Activated CD4-positive, alpha-beta T cell treated with anti-CD3 and anti-CD28 coated beads, Interleukin-2, amount 10 ng/mL, durations not matched to agents 7 days and 5 days (primary cell): ENCODE measurements around the gene NFATC2IP. TPM values are rescaled to one million over a fixed set of nuclear protein-coding genes. Genes with fewer than 3 reads are reported as not detected.

ENCODE experiments used
- CTCF ChIA-PET: fragments of 350-600 bp; sonication (Branson Sonifier 250); formaldehyde crosslinking; loops from one replicate; lab custom pipeline; 2021; ENCODE audit warnings: antibody characterized with exemption; lab: Charles Lee
- POLR2A ChIA-PET: fragments of 350-600 bp; sonication (Branson Sonifier 250); formaldehyde crosslinking; loops from one replicate; lab custom pipeline; 2021; ENCODE audit warnings: antibody characterized with exemption; lab: Charles Lee
- DNase-seq: peaks from one replicate; pipeline ENCODE4 v3.0.0-alpha.2; 2020
- H3K27ac Mint-ChIP-seq: one replicate; pipeline ENCODE4 v1.8.0; 2021; ENCODE audit warnings: mild to moderate bottlenecking, moderate library complexity, mixed read lengths
- H3K27me3 Mint-ChIP-seq: one replicate; pipeline ENCODE4 v1.8.0; 2021; ENCODE audit warnings: mixed read lengths
- H3K36me3 Mint-ChIP-seq: one replicate; pipeline ENCODE4 v1.8.0; 2021; ENCODE audit warnings: low read depth, mixed read lengths
- H3K4me1 Mint-ChIP-seq: one replicate; pipeline ENCODE4 v1.8.0; 2021; ENCODE audit warnings: mixed read lengths
- H3K4me3 Mint-ChIP-seq: one replicate; pipeline ENCODE4 v1.8.0; 2021; ENCODE audit warnings: mild to moderate bottlenecking, moderate library complexity, mixed read lengths
- H3K9me3 Mint-ChIP-seq: one replicate; pipeline ENCODE4 v1.8.0; 2021; ENCODE audit warnings: mixed read lengths
- total RNA-seq, 2 experiments: library from RNA; stranded (reverse); gene quantifications; one replicate each; pipeline ENCODE4 v1.2.3, GENCODE V29; 2021

The NFATC2IP gene
- 100 to 1,000 TPM; 114 to 130 TPM for total RNA-seq

DNA sequence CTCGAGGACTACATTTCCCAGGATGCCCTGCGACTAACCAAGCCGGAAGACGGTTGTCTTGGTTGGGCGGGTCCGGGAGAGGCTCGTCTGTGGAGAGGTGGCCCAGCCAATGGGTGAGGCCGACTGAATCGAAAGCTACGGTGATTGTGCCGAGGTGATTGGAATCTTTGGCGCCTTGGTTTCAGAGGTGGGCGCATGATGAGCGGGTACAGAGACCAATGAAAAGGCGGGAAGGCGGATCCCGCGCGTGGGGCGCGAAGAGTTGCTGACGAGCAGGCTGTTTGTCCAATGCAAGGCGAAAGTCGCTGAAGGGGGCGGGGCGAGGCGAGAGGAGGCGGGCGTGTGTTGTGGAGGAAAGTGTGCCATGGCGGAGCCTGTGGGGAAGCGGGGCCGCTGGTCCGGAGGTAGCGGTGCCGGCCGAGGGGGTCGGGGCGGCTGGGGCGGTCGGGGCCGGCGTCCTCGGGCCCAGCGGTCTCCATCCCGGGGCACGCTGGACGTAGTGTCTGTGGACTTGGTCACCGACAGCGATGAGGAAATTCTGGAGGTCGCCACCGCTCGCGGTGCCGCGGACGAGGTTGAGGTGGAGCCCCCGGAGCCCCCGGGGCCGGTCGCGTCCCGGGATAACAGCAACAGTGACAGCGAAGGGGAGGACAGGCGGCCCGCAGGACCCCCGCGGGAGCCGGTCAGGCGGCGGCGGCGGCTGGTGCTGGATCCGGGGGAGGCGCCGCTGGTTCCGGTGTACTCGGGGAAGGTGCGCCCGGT is at the start of gene NFATC2IP:
Gene NFATC2IP, plus strand, starts transcription at position 290 of the 762 bp plus-strand sequence. Its CDS starts 75 bp downstream, at position 365.
- peaks cover 3% of the 10 kb centered on the region for H3K27me3 Mint-ChIP-seq
- no peaks in the 10 kb centered on the region for H3K9me3 Mint-ChIP-seq
- peaks cover 32% of the 10 kb centered on the region for H3K36me3 Mint-ChIP-seq
- H3K27ac Mint-ChIP-seq = peak within 1 kb of the TSS; percentile 99
- H3K4me1 Mint-ChIP-seq = peaks cover 36% of the 10 kb centered on the region
- POLR2A ChIA-PET = interaction anchor here (0.6 kb wide), 1 partner anchor 80 kb away, joined by 9 read pairs; no protein-coding TSS in a partner anchor
- peak within 1 kb of the TSS; percentile 100 for H3K4me3 Mint-ChIP-seq
- CTCF ChIA-PET = interaction anchor here (0.6 to 2.9 kb wide), 4 partner anchors 13 to 65 kb away, joined by 3 to 22 read pairs (median 3); no protein-coding TSS in a partner anchor
- peak; percentile 100 for DNase-seq

DNA sequence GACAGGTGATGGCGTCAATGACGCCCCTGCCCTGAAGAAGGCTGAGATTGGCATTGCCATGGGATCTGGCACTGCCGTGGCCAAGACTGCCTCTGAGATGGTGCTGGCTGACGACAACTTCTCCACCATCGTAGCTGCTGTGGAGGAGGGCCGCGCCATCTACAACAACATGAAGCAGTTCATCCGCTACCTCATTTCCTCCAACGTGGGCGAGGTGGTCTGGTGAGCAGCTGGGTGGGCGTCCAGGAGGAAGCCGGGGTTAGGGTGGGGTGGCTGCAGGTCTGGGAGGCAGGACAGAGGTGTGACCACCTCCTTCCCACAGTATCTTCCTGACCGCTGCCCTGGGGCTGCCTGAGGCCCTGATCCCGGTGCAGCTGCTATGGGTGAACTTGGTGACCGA is 48.9 kb upstream of the NFATC2IP start:
- POLR2A ChIA-PET = no interaction called here
- DNase-seq = no peak
- Mint-ChIP-seq H3K36me3 (no peaks in the 10 kb centered on the region), H3K27me3 (no peaks in the 10 kb centered on the region), H3K27ac (no peak overlapping the region), H3K4me1 (peaks cover 4% of the 10 kb centered on the region), H3K9me3 (no peaks in the 10 kb centered on the region), H3K4me3 (no peak overlapping the region)
- CTCF ChIA-PET = interaction anchor here (0.5 to 0.9 kb wide), 2 partner anchors 13 to 52 kb away, joined by 3 read pairs; no protein-coding TSS in a partner anchor

DNA sequence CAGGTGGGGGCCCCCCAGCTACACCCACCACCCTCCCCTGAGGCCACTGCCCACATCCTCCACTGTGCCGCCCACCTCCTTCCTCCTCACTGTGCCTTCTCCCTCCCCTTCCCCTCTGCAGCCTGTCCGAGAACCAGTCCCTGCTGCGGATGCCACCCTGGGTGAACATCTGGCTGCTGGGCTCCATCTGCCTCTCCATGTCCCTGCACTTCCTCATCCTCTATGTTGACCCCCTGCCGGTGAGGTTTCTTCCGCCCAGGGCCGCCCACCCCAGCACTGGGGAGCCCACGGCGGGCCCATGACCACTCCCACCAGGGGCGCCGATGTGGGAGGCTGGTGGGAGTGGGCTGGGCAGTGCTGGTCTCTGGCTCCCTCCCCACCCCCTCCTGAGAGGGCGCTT is 47.8 kb upstream of the NFATC2IP start:
- no peaks in the 10 kb centered on the region for H3K27me3 Mint-ChIP-seq
- POLR2A ChIA-PET = no interaction called here
- DNase-seq = no peak
- CTCF ChIA-PET = no interaction called here
- H3K4me3 Mint-ChIP-seq = no peak overlapping the region
- H3K27ac Mint-ChIP-seq = no peak overlapping the region
- H3K4me1 Mint-ChIP-seq = peaks cover 4% of the 10 kb centered on the region
- H3K36me3 Mint-ChIP-seq = no peaks in the 10 kb centered on the region
- H3K9me3 Mint-ChIP-seq = no peaks in the 10 kb centered on the region

DNA sequence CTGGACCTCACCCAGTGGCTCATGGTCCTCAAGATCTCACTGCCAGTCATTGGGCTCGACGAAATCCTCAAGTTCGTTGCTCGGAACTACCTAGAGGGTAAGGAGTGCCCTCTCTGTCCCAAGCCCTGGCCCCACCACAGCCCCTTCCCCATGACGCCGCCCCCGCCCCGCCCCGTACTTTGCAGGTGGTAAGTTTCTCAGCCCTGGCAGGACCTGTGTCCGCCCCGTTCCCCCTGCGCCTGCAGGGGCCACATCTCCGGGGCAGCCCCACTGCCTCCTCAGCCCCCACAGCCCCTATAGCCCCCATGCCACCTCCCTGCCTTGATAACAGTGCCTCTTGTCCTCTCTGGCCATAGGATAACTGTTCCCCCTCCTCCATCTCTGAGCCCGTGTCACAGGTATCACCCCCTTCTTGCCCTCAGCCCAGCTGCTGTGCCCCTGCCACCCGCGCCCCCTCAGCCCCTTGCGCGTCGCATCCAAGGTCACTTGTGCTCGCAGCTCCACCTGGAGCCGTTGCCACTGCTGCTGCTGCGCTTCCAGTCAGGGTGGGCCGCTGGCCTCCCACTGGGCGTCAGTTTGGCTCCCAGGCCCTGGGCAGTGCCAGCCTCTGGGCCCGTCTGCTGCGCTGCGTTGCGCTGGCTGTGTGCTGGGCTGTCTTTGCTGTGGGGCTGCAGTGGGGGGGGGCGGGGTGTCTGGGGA is 47.2 kb upstream of the NFATC2IP start:
- CTCF ChIA-PET = no interaction called here
- Mint-ChIP-seq H3K4me1 (peaks cover 4% of the 10 kb centered on the region), H3K27ac (no peak overlapping the region), H3K4me3 (no peak overlapping the region), H3K9me3 (no peaks in the 10 kb centered on the region), H3K27me3 (no peaks in the 10 kb centered on the region), H3K36me3 (no peaks in the 10 kb centered on the region)
- no peak for DNase-seq
- POLR2A ChIA-PET = no interaction called here

DNA sequence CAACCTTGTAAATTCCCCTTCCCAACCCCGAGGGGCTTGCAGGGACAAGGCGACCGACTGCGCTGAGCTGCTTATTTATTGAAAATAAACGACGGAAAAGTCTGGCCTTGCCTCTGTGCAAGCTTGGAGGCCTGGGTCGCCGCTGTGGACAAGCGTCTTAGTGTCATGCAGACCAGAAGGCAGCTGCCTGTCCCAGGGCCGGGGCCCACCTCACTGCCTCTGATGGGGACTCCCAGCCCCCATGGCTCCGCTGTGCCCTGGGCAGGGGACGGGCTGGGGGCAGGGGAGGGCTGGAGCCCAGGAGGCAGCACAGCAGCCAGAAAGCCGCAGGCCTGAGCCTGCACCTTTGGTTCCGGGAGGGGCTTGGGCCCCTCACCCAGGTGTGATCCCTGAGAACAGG is 46.4 kb upstream of the NFATC2IP start:
- Mint-ChIP-seq H3K4me1 (peaks cover 4% of the 10 kb centered on the region), H3K36me3 (no peaks in the 10 kb centered on the region), H3K9me3 (no peaks in the 10 kb centered on the region), H3K27ac (no peak overlapping the region), H3K27me3 (no peaks in the 10 kb centered on the region), H3K4me3 (no peak overlapping the region)
- no peak for DNase-seq
- ChIA-PET CTCF (no interaction called here), POLR2A (no interaction called here)

DNA sequence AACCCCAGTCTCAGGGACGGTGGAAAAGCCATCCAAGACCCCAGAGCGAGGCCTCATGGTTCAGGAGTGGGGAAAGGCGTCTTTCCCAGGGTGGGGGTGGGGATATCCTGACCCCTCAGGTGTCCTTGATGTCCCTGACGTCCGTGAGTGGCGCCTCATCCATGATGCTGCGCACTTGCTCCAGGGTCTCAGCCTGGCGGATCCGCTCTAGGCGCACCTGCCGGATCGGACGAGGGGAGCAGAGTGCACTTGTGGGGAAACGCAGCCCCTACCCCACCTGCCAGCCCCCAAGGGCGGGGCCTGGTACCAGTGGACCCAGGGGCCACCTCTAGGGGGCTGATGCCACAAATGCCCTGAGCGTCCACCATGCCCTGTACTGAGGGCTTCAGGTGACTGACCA is 45.9 kb upstream of the NFATC2IP start:
- Mint-ChIP-seq H3K36me3 (no peaks in the 10 kb centered on the region), H3K9me3 (no peaks in the 10 kb centered on the region), H3K4me1 (peaks cover 4% of the 10 kb centered on the region), H3K27ac (no peak overlapping the region), H3K4me3 (no peak overlapping the region), H3K27me3 (no peaks in the 10 kb centered on the region)
- CTCF ChIA-PET = no interaction called here
- no peak for DNase-seq
- POLR2A ChIA-PET = no interaction called here

DNA sequence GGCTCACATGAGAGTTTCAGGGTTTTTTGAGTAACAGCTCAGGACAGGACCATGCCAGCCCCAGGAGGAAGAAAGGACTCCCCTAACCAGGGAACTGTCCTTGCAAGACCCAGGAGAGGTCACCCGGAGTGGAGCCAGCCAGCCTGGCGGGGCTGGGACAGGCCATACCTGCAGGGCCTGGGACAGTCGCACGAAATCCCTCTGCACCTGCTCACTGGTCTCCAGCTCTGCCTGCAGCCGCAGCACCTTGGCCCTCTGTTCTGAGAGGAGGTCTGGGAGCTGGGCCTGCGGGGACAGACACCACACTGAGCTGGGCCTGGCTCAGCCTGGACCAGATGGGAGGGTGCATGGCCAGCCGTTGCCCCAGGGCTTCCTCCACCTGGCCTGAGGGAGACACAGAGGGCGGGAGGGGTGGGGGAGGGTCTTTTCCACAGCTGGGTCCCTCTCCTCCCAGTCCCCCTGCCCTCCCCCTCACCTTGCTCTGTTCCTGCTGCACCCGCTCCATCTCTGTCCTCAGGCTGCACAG is 45.4 kb upstream of the NFATC2IP start:
- POLR2A ChIA-PET = no interaction called here
- Mint-ChIP-seq H3K27me3 (no peaks in the 10 kb centered on the region), H3K4me3 (no peak overlapping the region), H3K36me3 (no peaks in the 10 kb centered on the region), H3K4me1 (peaks cover 2% of the 10 kb centered on the region), H3K9me3 (no peaks in the 10 kb centered on the region), H3K27ac (no peak overlapping the region)
- DNase-seq = no peak
- CTCF ChIA-PET = no interaction called here

DNA sequence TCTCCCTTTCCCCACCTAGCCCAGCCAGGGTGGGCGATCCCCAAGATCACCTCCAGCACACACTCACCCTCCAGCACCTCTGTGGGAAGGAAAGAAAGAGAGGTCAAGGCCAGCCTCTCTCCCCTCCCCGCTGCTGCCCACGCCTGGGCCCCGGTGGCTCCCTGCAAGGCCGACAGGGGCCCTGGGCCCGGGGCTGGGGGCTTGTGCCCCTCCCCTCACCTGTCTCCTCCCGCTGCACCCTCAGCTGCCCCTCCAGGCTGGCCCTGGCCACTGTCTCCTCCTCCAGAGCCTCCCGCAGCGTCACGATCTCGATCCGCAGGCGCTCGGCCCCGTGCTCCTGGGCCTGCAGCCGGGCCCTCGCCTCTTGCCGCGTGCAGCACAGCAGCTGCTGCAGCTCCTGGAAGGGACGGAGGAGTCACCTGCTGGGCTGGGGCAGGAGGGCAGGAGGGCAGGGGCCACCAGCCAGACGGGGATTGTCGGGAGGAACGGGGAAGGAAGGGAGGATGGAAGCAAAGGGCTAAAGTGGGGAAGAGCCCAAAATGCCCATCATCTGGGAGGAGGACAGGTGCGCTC is 44.9 kb upstream of the NFATC2IP start:
- DNase-seq = no peak
- H3K36me3 Mint-ChIP-seq = no peaks in the 10 kb centered on the region
- ChIA-PET POLR2A (no interaction called here), CTCF (interaction anchor here (1.4 kb wide), 1 partner anchor 8 kb away, joined by 3 read pairs; no protein-coding TSS in a partner anchor)
- H3K4me3 Mint-ChIP-seq = no peak overlapping the region
- H3K27me3 Mint-ChIP-seq = no peaks in the 10 kb centered on the region
- no peak overlapping the region for H3K27ac Mint-ChIP-seq
- H3K4me1 Mint-ChIP-seq = peaks cover under 1% of the 10 kb centered on the region
- H3K9me3 Mint-ChIP-seq = no peaks in the 10 kb centered on the region

DNA sequence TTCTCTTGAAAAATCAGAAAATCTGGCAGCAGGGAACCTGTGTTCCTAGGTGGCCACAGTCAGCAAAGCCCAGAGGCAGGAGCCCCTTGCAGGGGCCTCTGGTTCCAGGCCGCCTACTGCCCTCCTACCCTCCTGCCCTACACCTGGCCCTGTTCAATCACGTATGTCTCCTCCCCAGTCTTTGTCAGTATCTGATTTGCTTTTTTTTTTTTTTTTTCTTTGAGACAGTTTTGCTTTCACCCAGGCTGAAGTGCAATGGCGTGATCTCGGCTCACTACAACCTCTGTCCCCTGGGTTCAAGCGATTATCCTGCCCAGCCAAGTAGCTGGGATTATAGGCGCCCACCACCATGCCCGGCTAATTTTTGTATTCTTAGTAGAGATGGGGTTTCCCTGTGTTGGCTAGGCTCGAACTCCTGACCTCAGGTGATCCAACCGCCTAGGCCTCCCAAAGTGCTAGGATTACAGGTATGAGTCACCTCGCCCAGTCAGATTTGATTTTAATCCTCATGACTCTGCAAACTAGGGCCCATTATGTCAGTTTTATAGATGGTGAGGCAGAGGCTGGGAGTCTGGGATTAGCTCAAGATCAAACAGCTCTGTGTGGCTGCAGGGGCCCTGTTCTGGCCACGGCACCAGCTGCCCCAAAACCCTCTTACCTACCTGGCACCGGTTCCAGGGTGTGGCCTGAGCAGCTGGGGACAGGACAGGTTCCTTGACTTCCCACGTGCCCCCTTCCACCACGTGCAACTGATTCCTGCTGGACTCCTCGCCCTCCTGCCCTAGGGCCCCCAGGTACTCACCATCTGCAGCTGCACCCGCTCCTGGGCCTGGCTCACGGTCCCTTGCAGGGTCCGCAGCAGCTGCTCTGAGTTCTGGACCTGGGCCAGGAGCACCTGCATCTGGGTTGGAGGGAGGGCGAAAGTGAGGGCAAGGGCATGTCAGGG is 40.4 kb upstream of the NFATC2IP start:
- ChIA-PET CTCF (no interaction called here), POLR2A (no interaction called here)
- H3K4me1 Mint-ChIP-seq = no peaks in the 10 kb centered on the region
- H3K4me3 Mint-ChIP-seq = no peak overlapping the region
- no peaks in the 10 kb centered on the region for H3K9me3 Mint-ChIP-seq
- H3K27ac Mint-ChIP-seq = no peak overlapping the region
- H3K27me3 Mint-ChIP-seq = no peaks in the 10 kb centered on the region
- no peak for DNase-seq
- H3K36me3 Mint-ChIP-seq = peaks cover 2% of the 10 kb centered on the region

DNA sequence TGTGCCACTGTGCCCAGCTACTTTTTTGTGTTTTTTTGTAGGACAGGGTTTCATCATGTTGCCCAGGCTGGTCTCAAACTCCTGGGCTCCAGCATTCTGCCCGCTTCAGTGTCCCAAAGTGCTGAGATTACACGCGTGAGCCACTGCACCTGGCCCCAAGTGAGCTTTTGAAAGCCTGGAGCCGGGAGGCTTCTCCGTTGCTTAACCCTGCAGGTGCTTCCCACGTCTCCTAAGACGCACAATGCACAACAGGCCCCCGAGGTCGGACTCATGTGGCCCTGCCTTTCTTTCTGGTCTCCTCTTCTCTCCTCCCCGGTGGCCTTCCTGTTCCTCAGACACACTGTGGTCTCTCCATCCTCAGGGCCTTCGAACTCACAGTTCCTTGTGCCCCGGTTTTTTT is 38.2 kb upstream of the NFATC2IP start:
- Mint-ChIP-seq H3K9me3 (no peaks in the 10 kb centered on the region), H3K4me1 (no peaks in the 10 kb centered on the region), H3K4me3 (no peak overlapping the region), H3K36me3 (peaks cover 9% of the 10 kb centered on the region), H3K27ac (no peak overlapping the region), H3K27me3 (no peaks in the 10 kb centered on the region)
- DNase-seq = no peak
- CTCF ChIA-PET = interaction anchor here (1.1 kb wide), 1 partner anchor 39 kb away, joined by 3 read pairs; no protein-coding TSS in a partner anchor
- POLR2A ChIA-PET = no interaction called here

DNA sequence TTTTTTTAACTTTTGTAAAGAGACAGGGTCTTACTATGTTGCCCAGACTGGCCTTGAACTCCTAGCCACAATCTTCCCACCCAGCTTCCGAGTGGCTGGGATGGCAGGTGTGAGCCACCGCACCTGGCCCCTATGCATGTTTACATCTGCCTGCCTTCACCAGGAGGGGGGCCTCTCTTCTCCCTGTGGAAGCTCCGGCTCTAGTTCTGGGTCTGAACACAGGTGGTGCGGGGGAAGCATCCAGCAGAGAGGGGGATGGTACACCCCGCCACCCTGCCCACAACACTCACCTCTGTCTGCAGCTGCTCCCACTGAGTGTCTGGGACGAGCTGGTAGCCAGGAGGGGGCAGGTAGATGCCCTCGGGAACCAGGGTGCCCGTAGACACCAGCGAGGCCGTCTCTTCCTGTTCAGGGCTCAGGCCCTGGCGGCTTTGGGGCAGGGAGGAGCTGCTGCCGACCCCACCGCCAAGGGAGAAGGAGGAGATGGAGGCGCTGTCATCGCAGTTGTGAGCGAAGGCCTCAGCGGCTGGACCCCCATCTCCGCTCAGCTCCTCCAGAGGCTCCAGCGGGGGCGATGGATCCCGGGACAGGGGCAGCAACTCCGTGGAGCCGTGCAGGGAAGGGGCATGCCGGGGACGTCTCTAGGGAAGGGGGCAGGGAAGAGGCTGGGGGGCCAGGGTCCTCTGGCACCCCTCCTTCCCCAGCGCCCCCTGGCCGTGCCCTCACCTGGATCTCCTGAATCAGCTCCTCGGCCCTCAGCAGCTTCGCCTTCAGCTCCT is 36.6 kb upstream of the NFATC2IP start:
- Mint-ChIP-seq H3K27ac (no peak overlapping the region), H3K36me3 (peaks cover 12% of the 10 kb centered on the region), H3K27me3 (no peaks in the 10 kb centered on the region), H3K4me3 (no peak overlapping the region), H3K4me1 (no peaks in the 10 kb centered on the region), H3K9me3 (no peaks in the 10 kb centered on the region)
- ChIA-PET POLR2A (interaction anchor here (0.5 to 0.6 kb wide), 2 partner anchors 43 to 65 kb away, joined by 3 read pairs; no protein-coding TSS in a partner anchor), CTCF (interaction anchor here (1.2 to 1.4 kb wide), 3 partner anchors 9 to 12 kb away, joined by 3 to 4 read pairs (median 3); no protein-coding TSS in a partner anchor)
- DNase-seq = no peak
